Cardiac fibroblast (primary cell): ENCODE data around the gene LRRC4C.

Experiments
- DNase-seq, 2 donors: peaks; one replicate each; pipeline versions ENCODE4 v3.0.0 to v3.0.0-alpha.2; 2010; ENCODE audit warnings: low read depth in 2 of 2
- H3K4me3 ChIP-seq, 2 donors: replicated peaks in 1 of 2; 1 replicate in 1 of 2; 2 replicates in 1 of 2; pipeline ENCODE4 v1.5.1; 2011; ENCODE audit warnings: low read depth in 2 of 2, low read length in 2 of 2, mild to moderate bottlenecking in 2 of 2, moderate library complexity in 1 of 2
- TF ChIP-seq, protein P1 (sequence below): IDR thresholded peaks from one replicate; pipeline ENCODE4 v1.5.1; 2011; ENCODE audit warnings: low read depth, mild to moderate bottlenecking, low read length, inconsistent platforms

The LRRC4C gene

DNA sequence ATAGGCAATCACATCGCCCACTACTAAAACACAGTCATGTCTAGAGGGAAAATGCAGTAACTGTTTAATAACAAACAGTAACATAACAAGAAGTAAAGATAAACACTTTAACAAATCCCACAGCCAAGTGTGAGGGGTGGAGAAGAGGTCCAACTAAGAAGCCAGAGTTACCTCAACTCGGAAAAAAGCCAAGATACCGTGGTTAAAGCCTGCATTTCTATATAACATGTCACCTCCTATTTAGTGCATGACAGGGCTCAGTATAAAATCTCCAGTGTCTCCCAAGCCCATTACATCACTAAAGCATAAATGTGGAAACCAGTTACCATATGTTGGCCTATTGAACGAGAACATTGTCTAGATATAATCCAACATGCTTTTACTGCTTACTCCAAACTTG is 281.7 kb downstream of the LRRC4C start:
- H3K4me3 ChIP-seq, result no peak overlapping the region
- DNase-seq, result no peak
- TF ChIP-seq, protein P1, sequence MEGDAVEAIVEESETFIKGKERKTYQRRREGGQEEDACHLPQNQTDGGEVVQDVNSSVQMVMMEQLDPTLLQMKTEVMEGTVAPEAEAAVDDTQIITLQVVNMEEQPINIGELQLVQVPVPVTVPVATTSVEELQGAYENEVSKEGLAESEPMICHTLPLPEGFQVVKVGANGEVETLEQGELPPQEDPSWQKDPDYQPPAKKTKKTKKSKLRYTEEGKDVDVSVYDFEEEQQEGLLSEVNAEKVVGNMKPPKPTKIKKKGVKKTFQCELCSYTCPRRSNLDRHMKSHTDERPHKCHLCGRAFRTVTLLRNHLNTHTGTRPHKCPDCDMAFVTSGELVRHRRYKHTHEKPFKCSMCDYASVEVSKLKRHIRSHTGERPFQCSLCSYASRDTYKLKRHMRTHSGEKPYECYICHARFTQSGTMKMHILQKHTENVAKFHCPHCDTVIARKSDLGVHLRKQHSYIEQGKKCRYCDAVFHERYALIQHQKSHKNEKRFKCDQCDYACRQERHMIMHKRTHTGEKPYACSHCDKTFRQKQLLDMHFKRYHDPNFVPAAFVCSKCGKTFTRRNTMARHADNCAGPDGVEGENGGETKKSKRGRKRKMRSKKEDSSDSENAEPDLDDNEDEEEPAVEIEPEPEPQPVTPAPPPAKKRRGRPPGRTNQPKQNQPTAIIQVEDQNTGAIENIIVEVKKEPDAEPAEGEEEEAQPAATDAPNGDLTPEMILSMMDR, result no peak

DNA sequence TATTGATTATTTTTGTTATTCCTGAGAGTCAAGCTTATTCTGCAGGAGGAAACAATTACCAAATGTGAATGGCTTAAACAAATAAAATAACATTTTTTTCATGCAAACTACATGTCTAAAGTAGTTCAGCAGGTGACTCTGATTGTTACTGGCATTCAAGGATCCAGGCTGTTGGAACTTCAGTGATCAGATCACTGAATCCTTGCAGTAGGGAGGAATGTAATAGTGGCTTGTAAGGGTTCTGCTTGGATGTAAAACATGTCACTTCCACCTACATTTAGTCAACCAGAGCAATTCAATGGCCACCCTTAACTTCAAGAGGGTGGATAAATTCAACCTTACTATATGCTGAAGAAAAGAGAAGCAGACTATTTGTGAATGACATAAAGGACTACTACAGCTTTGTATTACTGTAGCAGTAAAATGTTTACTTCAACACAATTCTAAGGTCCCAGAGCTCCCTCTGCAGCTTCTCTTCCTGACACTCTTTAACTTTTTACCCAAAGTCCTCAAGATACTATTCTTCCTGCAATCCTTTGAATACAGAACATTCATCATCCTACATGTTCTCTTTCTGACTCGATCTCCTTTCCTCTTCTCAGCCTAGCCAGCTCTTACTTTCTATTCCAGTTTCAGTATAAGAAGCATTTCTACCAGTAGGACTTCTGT is 284.0 kb downstream of the LRRC4C start:
- DNase-seq, result no peak
- TF ChIP-seq, protein P1, result no peak

DNA sequence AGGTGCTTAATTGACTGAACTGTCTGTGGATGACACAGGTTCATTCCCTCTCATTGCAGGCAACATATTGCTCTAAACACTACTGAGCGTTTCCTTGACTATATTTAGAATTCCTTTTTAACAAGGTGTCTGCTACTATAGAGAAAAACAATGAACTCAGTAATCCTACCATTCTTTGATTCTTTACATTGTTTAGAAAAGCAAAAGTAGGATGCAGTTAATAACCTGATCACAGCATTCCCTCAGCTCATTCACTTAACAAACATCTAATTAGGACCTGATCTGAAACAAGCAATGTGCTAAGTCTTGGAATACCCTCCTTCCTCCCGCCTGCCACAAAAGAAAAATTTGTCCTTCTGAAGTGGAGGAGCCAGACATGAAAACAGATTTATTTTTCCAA is 313.1 kb downstream of the LRRC4C start:
- TF ChIP-seq, protein P1, result no peak
- DNase-seq, result no peak
- no peak overlapping the region for H3K4me3 ChIP-seq

More for the DNA sequence above, 284.0 kb downstream of the LRRC4C start:
- no peak overlapping the region for H3K4me3 ChIP-seq

DNA sequence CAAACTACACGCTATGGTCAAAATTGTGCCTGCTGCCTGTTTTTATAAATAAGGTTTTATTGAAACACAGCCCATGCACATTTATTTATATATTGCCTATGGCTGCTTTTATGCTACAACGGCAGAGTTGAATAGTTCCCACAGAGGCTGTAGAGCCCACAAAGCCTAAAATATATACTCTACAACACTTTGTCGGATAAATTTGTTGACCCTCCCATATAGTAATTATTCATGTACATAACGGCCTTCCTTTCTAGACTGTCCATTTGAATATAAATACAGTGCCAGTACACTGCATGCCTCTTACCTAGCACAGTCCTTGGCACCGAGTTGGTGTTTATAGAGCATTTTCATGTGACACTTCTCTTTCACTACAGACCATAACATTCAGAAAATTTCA is 314.0 kb downstream of the LRRC4C start:
- TF ChIP-seq, protein P1, result no peak
- H3K4me3 ChIP-seq, result no peak overlapping the region
- DNase-seq, result no peak

DNA sequence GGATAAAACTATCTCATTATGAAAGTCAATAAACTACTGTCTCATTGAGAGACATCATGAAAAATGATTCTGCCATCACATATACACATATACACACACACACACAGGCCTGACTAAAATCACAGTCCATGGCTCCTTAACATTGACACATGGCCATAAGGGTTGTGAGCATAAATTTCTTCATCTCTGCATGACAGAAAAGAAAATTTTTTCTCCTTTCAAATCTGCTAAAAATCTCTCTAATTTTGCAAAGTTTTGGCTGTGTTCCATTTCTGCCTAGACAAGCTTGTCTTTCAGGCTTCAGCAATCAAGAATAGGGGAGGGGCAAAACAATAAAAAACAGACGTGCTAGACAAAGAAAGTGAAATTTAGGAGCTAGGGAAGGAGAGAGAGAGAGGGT is 324.5 kb downstream of the LRRC4C start:
- TF ChIP-seq, protein P1, result no peak
- DNase-seq, result no peak
- H3K4me3 ChIP-seq, result no peak overlapping the region

DNA sequence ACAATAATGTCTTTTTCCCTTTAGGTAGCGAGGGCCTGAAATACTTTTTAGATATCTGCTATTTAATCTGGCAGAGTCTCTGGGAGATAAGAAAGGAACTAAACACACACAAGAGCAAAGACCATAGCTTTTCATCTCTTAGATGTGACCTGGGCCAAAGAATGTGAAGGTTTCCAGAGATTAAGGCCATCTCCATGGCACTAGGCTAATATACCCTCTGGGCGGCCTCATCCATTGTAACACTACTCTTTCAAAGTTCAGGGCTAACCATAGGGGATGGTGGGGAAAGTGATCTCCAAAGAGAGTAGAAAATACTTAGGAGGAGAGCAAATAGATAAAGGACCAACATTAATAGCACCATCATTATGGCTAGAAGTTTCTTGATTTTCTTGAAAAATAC is 326.4 kb downstream of the LRRC4C start:
- DNase-seq, result no peak
- TF ChIP-seq, protein P1, result no peak
- H3K4me3 ChIP-seq, result no peak overlapping the region

DNA sequence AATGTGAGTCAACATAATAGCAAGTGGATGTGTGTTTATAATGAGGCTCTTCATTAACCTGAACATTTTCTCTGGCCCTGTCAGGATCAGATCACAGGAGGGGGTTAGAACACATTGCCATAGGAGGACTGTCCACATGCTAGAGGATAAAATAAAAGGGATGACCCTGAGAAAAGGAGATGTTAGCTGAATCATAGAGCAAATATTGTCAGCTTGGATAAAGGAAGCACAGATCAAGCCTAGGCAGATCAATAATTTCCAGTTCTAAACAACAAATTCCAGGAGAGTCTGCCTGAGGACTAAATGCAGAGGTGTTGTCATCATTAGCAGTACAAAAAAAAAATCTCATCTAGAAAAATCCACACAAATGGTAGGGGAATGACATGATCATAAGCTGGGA is 337.9 kb downstream of the LRRC4C start:
- DNase-seq, result no peak
- TF ChIP-seq, protein P1, result no peak
- H3K4me3 ChIP-seq, result no peak overlapping the region
